Lung (tissue), 12 donors: ENCODE results near the gene DOCK1. TPM values are rescaled to one million over a fixed set of nuclear protein-coding genes. Genes with fewer than 3 reads are reported as not detected.

Source experiments
- ATAC-seq: fragments of 200-7000 bp; cut with Tn5 transposase; one replicate; pipeline ENCODE4 v1.9.1; 2020; ENCODE audit warnings: moderate number of reproducible peaks; ENCODE audit not compliant: insufficient read depth, low FRiP score
- DNase-seq, 3 donors: peaks; one replicate each; pipeline ENCODE4 v3.0.0-alpha.2; 2013 to 2017
- H3K27ac ChIP-seq, 2 donors: one replicate each; pipeline ENCODE4 v1.5.1; 2013; ENCODE audit warnings: mild to moderate bottlenecking in 2 of 2, moderate library complexity in 2 of 2, control low read depth in 1 of 2, inconsistent platforms in 1 of 2, low read depth in 1 of 2, low read length in 1 of 2
- H3K27me3 ChIP-seq, 3 donors: one replicate each; pipeline ENCODE4 v1.5.1; 2013; ENCODE audit warnings: low read length in 2 of 3; ENCODE audit not compliant: control insufficient read depth in 3 of 3, insufficient read depth in 3 of 3
- H3K36me3 ChIP-seq, 4 donors: one replicate each; pipeline ENCODE4 v1.5.1; 2013; ENCODE audit warnings: low read length in 4 of 4, mild to moderate bottlenecking in 1 of 4, moderate library complexity in 1 of 4; ENCODE audit not compliant: control insufficient read depth in 4 of 4, insufficient read depth in 4 of 4
- H3K4me1 ChIP-seq, 5 donors: one replicate each; pipeline ENCODE4 v1.5.1; 2013; ENCODE audit warnings: low read length in 5 of 5, mild to moderate bottlenecking in 2 of 5, moderate library complexity in 1 of 5; ENCODE audit not compliant: control insufficient read depth in 5 of 5, insufficient read depth in 5 of 5
- H3K4me3 ChIP-seq: one replicate; pipeline ENCODE4 v1.5.1; 2013; ENCODE audit warnings: mild to moderate bottlenecking, control low read depth, moderate library complexity
- H3K9ac ChIP-seq, 2 donors: one replicate each; pipeline ENCODE4 v1.5.1; 2013; ENCODE audit warnings: low read length in 2 of 2, control low read depth in 1 of 2; ENCODE audit not compliant: insufficient read depth in 1 of 2
- H3K9me3 ChIP-seq, 4 donors: one replicate each; pipeline ENCODE4 v1.5.1; 2013; ENCODE audit warnings: low read length in 3 of 4, mild to moderate bottlenecking in 1 of 4, moderate library complexity in 1 of 4; ENCODE audit not compliant: control insufficient read depth in 4 of 4, insufficient read depth in 3 of 4
- CTCF ChIP-seq: IDR thresholded peaks from 2 replicates; pipeline ENCODE4 v1.5.1; 2012; ENCODE audit warnings: mild to moderate bottlenecking; ENCODE audit errors: control extremely low read depth, extremely low read depth
- WGBS, 2 donors: extraction: QIAGEN DNeasy Blood & Tissue Kit; methylation state at CpG; one replicate each; pipeline ENCODE4 v1.1.7; 2013; 5-methylcytosine and 5-hydroxymethylcytosine counted together
- polyA plus RNA-seq, 2 donors: library from polyadenylated mRNA; stranded (reverse); fragments of 200-250 nt; gene quantifications; one replicate each; pipeline ENCODE4 v1.2.1, GENCODE V29; 2013
- total RNA-seq, 2 donors: library from RNA; depleted of rRNA in 1 of 2; stranded (reverse); fragments of >200 nt in 1 of 2; gene quantifications; one replicate each; pipeline ENCODE4 v1.2.1, GENCODE V29; 2014 to 2021
- donor health status: control.
- donor health status: control.
- donor health status: Bipolar disorder and iron deficiency.
- donor health status: healthy.
- donor health status: DM: yes; HTN: yes; CAD: no.

The DOCK1 gene
- total and polyA plus RNA-seq, 4 donors: 11.2 to 102 (median 30.5) TPM

DNA sequence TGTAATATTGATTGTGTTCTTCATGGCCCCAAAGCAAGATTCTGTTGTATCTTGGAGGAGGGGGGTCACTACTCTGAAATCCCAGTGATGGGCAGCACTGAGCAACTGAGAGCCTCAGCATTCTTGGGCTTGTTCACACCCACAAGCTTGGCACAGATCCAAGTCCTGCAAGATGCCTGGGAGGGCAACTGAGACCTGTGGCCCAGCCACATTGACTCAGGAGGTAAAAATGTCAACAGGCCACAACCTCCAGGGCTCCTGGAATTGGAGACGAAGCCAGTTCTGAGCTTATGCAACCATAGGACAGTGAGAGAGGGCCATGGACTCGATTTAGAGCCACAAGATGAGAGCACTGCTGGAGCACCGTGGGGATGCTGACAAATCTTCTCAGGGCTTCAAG is 3.1 kb upstream of the DOCK1 start:
- 80 to 95% methylated on average over 3 of the region's 3 CpGs for WGBS, 2 donors
- no peak for ATAC-seq
- Histone ChIP-seq H3K27me3 (no peaks in the 10 kb centered on the region), H3K9ac (no peak overlapping the region), H3K27ac (no peak overlapping the region), H3K4me1 (peaks cover 0 to 20% (median under 1%) of the 10 kb centered on the region in 5 donors), H3K36me3 (peaks cover 0 to 12% (median 1%) of the 10 kb centered on the region in 4 donors), H3K9me3 (peaks cover 0 to 12% (median 0%) of the 10 kb centered on the region in 4 donors), H3K4me3 (no peak overlapping the region)
- TF ChIP-seq CTCF: no peak
- no peak for DNase-seq

- H3K27ac ChIP-seq: no peak overlapping the region
- no peaks in the 10 kb centered on the region for H3K27me3 ChIP-seq
- ATAC-seq (no peak), DNase-seq (no peak)
- 46 to 67% methylated on average over 12 of the region's 12 CpGs for WGBS, 2 donors
- TF ChIP-seq CTCF: no peak
- H3K9ac ChIP-seq: no peak overlapping the region
- H3K36me3 ChIP-seq: peaks cover 0 to 8% (median 1%) of the 10 kb centered on the region in 4 donors
- no peak overlapping the region for H3K4me3 ChIP-seq
- H3K9me3 ChIP-seq: peaks cover 0 to 3% (median 0%) of the 10 kb centered on the region in 4 donors
- H3K4me1 ChIP-seq: peaks cover 0 to 25% (median 4%) of the 10 kb centered on the region in 5 donors
These were observed 1.4 kb upstream of the DOCK1 start for GRCh38 chr10:126903656-126904360.

- peaks cover 0 to 25% (median 4%) of the 10 kb centered on the region in 5 donors for H3K4me1 ChIP-seq
- H3K27me3 ChIP-seq: no peaks in the 10 kb centered on the region
- no peaks in the 10 kb centered on the region for H3K9me3 ChIP-seq
- peak overlapping the region in 1 of 2 donors; percentile 41 for H3K9ac ChIP-seq
- TF ChIP-seq CTCF: no peak
- H3K27ac ChIP-seq: peak overlapping the region in 1 of 2 donors; percentile 3
- DNase-seq: peak in 1 of 3 donors; percentile 22
- H3K36me3 ChIP-seq: peaks cover 0 to 8% (median 1%) of the 10 kb centered on the region in 4 donors
- ATAC-seq: peak; percentile 11
- H3K4me3 ChIP-seq: peak overlapping the region; percentile 82
- 14 to 24% methylated on average over 10 of the region's 10 CpGs for WGBS, 2 donors
These were observed 761 bp upstream of the DOCK1 start for GRCh38 chr10:126904516-126904817.
